Stimulated activated CD8-positive, alpha-beta memory T cell treated with anti-CD3 and anti-CD28 coated beads, Interleukin-7, amount 100 ng/mL, for 1 hour (primary cell): ENCODE data around the gene TREM1.
"Not testable (repeated sequence)": the region's sequence is repeated elsewhere in the genome, so short reads cannot be mapped to it uniquely, and the experiment has no call there.

Experiments
- DNase-seq, 2 donors: peaks; one replicate each; pipeline ENCODE4 v3.0.0-alpha.2; 2020; ENCODE audit warnings: low read depth in 2 of 2

Gene TREM1

DNA sequence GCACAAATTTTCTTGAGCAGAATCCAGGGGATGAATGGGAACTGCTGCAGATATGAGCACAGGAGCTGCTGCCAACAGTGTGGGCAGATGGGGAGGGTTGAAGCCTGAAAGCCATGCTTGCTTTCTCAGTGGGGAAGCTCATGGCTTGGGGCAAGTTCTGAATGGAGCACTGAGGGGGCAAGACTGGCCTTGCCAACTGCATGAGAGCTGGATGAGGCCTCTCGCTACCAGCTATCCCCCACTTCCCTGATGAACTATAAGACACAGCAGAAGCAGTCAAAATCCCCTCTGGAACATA is 28.3 kb downstream of the TREM1 start:
- DNase-seq = no peak

DNA sequence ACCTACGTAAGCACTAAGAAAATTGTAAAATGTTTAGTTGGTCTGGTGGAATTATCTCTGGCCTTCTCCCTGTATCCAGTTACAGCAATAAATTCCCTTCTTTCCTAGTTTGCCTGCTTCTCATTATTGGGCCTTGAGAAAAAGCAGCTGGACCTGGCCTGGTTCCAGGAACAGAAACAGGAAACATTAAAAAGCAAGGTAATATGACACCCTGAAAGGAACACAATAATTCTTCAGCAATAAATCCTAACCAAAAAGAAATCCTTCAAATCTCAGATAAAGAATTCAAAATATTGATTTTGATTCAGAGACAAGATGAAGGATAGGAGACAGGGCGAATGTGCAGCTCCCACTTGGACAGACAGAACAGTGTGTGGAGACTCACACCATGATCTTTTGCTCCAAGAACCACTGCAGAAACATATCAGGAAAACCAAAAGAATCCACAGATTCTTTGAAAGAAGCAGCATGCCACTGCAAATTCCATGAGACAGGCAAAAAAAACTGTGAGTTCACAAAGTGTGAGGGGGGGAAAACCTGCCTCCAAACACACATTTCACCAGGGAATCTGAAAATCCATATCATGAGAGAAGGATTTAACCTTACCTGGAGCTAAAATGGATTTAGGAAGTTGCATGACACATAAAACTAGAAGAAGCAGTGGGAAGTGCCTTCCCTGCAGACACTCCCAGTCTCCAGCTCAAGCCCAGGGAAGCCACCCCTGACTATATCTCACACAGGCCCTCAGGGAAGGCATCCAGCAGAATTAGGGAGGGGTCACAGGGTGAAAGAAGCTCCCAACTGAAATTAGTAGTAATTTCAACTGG is 28.9 kb downstream of the TREM1 start:
- DNase-seq = no peak

DNA sequence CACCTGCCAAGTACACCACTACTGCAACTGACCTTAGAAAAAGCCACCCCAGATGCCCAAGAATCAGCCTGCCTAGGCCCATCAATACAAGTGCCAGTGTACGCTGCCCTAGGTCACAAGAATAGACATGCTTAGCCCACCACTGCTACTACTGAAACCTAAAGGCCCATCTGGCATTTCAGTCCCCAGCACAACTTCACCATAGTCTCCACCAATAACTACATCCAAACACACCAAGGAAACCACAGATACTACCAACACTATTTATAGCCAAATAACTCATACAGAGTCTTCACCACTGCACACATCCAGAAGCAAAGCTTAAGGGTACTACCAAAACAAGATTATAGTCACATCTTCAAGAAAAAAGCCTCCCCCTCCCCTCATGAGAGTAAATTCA is 30.1 kb downstream of the TREM1 start:
- DNase-seq = no peak

- DNase-seq = no peak
Measured at GRCh38 chr6:41255638-41256246, 30.7 kb downstream of the TREM1 start.

DNA sequence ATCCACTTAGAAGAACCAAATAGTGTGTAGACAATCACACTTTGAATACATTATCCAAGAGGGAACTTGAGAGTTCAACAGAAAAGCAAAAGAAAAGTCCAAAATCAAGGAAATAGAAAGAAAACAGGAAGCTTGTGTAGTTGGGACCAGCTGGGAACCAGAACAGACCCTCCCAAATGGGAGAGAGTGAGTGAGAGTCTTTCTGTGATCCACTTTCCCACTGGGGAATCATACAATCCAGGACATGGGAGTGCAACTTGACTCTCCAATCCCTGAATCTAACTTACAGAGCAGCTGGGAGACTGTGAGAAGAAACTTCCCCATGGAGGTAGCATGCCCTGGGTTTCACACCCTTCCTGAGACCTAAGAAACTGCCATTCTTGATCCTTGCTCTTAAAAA is 31.4 kb downstream of the TREM1 start:
- no peak for DNase-seq

DNA sequence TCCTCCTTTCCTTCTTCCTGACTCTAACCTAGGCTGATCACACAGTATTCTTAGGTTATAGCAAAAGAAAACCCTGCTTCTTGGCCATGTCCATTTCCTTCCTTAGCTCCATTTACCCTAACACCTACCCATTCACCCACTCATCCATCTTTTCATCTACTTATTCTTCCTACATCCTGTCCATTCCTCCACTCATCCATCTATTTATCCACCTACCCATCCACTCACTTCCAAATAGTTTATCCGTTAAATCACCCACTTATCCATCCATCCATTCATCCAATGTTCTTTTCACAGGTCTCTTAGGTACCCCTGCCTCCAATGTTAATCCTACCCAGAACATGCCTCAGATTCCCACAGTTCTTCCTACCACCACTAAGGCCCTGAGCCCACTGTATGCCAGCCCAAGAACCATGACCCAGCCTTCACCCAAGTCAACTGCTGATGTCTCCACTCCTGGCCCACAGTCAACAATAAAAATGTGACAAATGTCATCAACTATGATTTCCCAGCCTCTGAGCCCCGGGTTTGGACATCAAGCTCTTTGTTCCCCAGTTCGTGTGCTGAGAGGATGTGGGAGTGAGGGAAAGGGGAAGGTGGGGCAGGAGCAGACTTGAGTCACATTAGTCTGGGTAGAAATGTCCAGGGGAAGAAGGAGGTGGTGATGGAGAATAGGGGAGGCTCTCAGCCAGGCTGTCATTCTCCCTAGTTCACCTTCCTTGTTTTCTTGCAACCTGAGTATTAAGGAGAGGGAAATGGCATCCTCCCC is 33.9 kb downstream of the TREM1 start:
- no peak for DNase-seq

DNA sequence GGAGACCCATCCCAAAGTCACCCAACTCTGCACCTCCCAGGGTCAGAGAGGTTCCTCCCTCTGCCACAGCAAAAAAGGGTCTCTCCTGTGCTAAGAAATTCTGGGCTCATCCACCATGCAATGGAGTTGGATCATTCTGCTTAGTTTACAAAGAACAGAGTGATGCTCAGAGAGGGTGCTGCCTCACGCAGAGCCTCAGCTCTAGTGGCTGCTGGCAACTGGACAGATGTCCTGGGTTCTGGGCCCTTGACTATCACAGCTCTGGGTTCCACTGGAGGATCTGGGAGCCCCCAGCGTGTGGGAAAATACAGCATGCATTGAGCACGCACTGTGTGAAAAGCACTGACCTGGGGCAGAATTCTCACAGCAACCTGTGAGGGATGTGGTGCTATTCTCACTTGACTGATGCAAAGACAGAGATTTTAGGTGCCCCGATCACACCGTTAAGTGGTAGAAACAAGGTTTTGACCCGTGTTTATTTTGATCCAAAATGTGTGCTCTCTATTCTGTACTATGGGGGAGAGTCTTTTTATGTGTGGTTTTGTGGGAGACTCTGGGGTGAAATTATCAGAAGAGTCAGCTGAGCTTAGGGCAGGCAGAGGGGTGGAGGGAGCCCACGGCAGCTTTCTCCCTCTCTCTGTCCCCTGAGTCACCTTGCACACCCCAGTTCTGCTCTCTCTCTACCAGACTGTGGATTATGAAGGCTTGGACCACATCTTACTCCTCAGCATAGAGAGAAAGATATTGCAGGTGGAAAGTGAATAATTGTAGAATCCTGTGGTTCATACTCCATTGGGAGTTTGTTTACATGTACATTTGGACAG is 38.4 kb downstream of the TREM1 start:
- no peak for DNase-seq

DNA sequence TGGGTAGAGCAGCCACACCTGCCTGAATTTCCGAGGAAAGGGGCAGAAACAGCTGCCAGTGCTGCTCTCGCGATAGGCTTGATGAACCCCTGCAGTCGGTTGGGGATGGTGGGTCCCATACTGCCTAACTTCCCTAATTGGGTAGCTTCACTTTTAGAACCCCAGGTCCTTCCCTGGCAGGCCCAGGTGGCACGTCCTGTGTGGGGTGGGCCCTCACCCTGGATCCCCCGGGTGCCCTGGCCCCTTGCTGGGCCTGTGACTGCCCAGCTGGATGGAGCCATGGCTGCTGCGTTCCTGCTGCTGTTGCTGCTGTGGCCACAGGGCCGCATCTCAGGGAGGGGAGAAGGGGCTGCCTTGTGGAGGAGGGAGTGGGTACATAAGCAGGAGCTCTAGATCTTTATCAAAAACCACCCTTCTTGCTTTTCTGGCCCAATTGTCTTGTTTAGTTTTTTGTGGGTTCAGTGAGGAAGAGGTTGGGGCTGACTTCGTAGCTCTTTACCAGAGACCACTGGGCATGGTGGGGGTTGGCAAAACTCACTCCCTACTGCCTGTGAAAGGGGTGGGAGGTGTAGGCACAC is 39.1 kb downstream of the TREM1 start:
- DNase-seq = no peak

GRCh38 chr6:41246529-41246928 is 40.0 kb downstream of the TREM1 start:
- not testable (repeated sequence) for DNase-seq

- no peak for DNase-seq
Measured at GRCh38 chr6:41239467-41240159, 46.9 kb downstream of the TREM1 start.

GRCh38 chr6:41237128-41237527 is 49.4 kb downstream of the TREM1 start:
- DNase-seq = no peak

DNA sequence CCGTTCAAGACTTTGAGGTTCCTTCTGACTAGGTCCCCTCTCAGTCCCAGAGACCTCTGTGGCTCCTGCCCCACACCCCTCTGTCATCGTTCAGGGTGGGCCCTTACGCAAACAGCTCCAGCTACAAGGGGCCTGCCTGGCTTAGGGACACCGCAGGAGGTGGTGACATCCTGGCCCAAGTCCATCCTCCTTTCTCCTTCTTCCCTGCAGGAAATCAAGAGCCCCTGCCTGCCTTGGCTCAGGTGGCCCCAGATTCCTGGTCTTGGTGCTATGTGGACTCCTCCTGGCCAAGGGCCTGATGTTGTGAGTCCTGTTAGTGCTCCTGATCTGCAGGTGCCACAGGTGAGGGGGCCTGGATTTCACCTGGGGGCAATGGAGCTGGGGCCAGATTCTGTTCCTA is 50.2 kb downstream of the TREM1 start:
- no peak for DNase-seq

DNA sequence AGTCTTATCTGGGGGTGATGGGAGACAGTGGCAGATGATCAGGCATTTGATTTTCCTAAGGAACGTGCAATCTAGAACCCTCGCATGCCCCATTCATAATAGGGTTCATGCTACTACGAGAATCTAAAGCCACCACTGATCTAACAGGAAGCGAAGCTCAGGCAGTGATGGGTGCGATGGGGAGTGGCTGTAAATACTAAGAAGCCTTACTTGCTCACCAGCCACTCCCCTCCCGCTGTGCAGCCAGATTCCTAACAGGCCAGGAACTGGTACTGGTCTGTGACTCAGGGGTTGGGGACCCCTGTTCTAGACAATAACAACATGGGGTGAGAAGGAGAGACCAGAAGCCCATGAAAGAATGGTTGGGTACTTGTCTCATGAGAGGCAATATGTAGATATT is 53.8 kb downstream of the TREM1 start:
- DNase-seq = no peak

DNA sequence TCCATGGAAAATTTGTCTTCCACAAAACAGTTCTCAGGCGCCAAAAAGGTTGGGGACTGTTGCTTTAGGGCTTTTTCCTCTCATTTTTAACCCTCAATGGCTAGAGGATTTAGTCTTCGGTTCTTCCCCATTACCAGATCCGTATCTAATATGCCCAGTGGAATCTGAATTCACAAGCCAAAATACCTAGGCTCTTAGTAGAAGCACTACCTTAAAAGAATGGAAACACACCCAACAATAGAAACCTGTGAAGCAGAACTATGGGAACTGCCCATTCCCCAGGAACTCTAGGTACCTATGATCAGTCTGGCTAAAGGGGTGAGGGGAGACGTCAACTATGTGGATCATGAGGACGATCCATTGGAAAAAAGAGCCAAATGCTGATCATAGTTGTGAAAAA is 55.2 kb downstream of the TREM1 start:
- DNase-seq = no peak

DNA sequence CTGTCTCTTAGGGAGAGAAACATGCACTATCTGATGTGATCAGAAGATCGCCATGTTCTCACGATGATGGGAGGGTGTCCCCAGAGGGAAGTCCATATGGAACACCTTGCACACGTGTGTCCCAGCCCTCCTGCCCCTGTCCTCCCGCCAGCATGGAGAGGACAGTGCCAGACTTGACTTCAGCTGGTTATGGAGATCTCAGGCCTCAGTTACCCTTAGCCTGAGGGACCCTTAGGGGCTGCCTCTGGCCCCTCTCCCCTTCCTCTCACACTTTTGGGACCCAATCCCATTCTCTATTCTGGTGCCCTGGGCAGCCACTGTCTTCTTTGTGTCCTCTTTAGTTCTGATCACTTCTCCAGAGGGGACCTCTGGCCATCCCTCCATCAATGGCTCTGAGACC is 56.8 kb downstream of the TREM1 start:
- no peak for DNase-seq

DNA sequence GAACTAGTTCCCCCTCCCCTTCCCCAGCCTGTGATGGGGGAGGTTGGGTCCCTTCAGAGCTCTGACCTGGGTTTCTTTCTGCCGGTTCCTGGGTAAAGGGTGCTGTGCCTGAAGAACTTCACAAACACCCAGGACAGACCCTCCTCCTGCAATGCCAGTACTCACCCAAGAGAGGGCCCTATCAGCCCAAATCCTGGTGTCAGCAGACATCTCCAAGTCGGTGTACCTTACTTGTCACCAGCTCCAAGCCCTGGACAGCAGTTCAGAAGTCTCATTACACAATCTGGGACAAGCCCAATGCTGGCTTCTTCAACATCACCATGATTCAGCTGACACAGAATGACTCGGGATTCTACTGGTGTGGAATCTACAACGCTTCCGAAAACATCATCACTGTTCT is 57.9 kb downstream of the TREM1 start:
- DNase-seq = no peak

DNA sequence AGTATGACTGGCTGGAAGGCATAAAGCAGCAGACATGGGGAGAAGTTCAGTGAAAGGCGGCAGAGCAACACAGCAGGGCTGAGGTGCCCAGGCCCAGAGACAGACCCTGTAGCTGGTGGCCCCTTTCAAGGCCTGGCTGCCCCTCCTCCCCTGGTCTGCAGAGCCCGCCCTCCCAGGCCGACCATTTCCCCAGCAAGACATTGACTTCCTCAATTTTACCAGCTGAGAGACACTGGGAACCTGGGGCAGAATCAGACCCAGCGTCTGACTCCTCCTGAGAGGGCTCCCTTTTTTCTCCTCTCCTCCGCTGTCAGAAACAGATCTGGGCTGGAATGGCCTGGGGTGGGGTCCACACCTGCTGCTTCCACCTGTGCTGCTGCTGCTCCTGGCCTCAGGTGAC is 58.4 kb downstream of the TREM1 start, which contains the start of gene TREML4:
TREML4 (plus strand) TSS at position 254 of the 400 bp plus-strand sequence; CDS start at position 333, 79 bp downstream.
- DNase-seq = no peak

DNA sequence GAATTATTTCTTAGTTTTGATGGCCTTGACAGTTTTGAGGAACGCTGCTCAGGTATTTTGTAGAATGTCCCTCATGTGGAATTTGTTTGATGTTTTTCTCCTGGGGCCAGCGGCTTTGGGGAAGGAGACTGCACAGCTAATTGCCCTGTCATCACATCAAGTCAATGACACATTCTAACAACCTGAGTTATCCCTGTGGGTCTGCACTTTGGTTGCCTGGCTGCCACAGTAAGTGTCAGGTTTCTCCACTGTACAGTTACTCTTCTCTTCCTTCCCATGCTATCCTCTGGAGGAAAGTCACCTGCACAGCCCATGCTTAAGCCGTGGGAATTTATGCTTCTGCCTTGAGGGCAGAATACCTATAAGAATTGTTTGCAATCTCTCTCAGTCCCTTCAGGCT is 59.7 kb downstream of the TREM1 start:
- DNase-seq = no peak

DNA sequence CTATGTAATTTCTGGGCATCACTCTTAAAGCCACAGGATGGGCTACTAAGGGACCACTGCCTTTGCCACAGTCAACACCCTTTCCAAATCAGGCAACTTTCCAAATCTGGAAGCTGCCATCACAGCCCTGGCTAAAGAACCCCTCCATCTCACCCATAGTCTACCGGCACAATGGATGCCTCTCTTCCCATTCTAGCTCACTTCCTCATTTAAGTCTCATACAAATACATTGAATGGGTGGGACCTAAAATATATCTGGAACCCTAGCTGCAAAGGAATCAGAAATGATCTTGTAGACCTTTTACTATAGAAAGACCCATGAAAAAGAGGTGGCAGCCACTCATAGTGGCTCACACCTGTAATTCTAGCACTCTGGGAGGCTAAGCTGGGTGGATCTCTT is 61.7 kb downstream of the TREM1 start:
- no peak for DNase-seq
